Spleen (tissue), 11 donors: ENCODE measurements around the gene TTC23. TPM values are rescaled to one million over a fixed set of nuclear protein-coding genes. Genes with fewer than 3 reads are reported as not detected.
"Not testable (repeated sequence)": the region's sequence is repeated elsewhere in the genome, so short reads cannot be mapped to it uniquely, and the experiment has no call there.

Experiments used
- DNase-seq: peaks from one replicate; pipeline ENCODE4 v3.0.0-alpha.2; 2020
- H3K27ac ChIP-seq, 8 donors: fragments of 200-600 bp; sonication (generic) in 7 of 8; 1 replicate in 4 of 8; 2 replicates in 4 of 8; pipeline versions ENCODE4 v1.5.0 to v1.8.0; 2016 to 2021; ENCODE audit warnings: inconsistent platforms in 4 of 8, mild to moderate bottlenecking in 4 of 8, moderate library complexity in 1 of 8
- H3K27me3 ChIP-seq, 7 donors: fragments of 200-600 bp; sonication (generic) in 6 of 7; replicated peaks in 1 of 7; 1 replicate in 4 of 7; 2 replicates in 3 of 7; pipeline versions ENCODE4 v1.5.0 to v1.8.0; 2016 to 2021; ENCODE audit warnings: inconsistent platforms in 3 of 7, mild to moderate bottlenecking in 1 of 7
- H3K36me3 ChIP-seq, 6 donors: fragments of 200-600 bp; sonication (generic) in 5 of 6; 1 replicate in 4 of 6; 2 replicates in 2 of 6; pipeline versions ENCODE4 v1.5.0 to v1.8.0; 2016 to 2021; ENCODE audit warnings: inconsistent platforms in 2 of 6
- H3K4me1 ChIP-seq, 6 donors: fragments of 200-600 bp; sonication (generic) in 5 of 6; 1 replicate in 3 of 6; 2 replicates in 3 of 6; pipeline versions ENCODE4 v1.5.0 to v1.8.0; 2016 to 2021; ENCODE audit warnings: inconsistent platforms in 3 of 6
- H3K4me3 ChIP-seq, 8 donors: fragments of 200-600 bp; sonication (generic) in 7 of 8; 1 replicate in 4 of 8; 2 replicates in 4 of 8; pipeline versions ENCODE4 v1.5.0 to v1.8.0; 2016 to 2021; ENCODE audit warnings: inconsistent platforms in 4 of 8, mild to moderate bottlenecking in 4 of 8, moderate library complexity in 2 of 8
- H3K9me3 ChIP-seq, 8 donors: fragments of 200-600 bp; sonication (generic) in 7 of 8; 1 replicate in 4 of 8; 2 replicates in 4 of 8; pipeline versions ENCODE4 v1.5.0 to v1.8.0; 2016 to 2021; ENCODE audit warnings: inconsistent platforms in 4 of 8
- CTCF ChIP-seq, 11 experiments: fragments of 200-600 bp in 7 of 11; fragments of 450-650 bp in 4 of 11; sonication (generic) in 4 of 11; IDR thresholded peaks in 8 of 11; conservative IDR thresholded peaks in 3 of 11; 1 replicate in 7 of 11; 2 replicates in 4 of 11; pipeline versions ENCODE4 v1.4.0 to v1.8.0; 2016 to 2021; ENCODE audit warnings: antibody characterized with exemption in 11 of 11, inconsistent platforms in 4 of 11, mild to moderate bottlenecking in 1 of 11
- POLR2A ChIP-seq, 3 donors: fragments of 450-650 bp; IDR thresholded peaks; one replicate each; pipeline ENCODE4 v1.5.1; 2017; ENCODE audit warnings: antibody characterized with exemption in 3 of 3, mild to moderate bottlenecking in 1 of 3
- POLR2AphosphoS5 ChIP-seq, 3 donors: sonication (generic); formaldehyde crosslinking; IDR thresholded peaks; one replicate each; pipeline ENCODE4 v1.5.1; 2017; ENCODE audit warnings: antibody characterized with exemption in 3 of 3
- WGBS, 5 donors: extraction: QIAGEN DNeasy Blood & Tissue Kit in 3 of 5; methylation state at CpG; one replicate each; pipeline versions ENCODE4 v1.1.5 to v1.1.7; 2013 to 2018; 5-methylcytosine and 5-hydroxymethylcytosine counted together
- intact Hi-C: fragments of 100-400 bp; cut with DNase I; formaldehyde crosslinking; loops from one replicate; pipeline ENCODE4 v1.15.0; 2023; ENCODE audit warnings: low total_unique reads
- polyA plus RNA-seq, 3 donors: library from polyadenylated mRNA; stranded (reverse); fragments of 200-250 nt; gene quantifications; one replicate each; pipeline ENCODE4 v1.2.1, GENCODE V29; 2013
- total RNA-seq, 7 donors: library from RNA; depleted of rRNA in 3 of 7; stranded (reverse); fragments of >200 nt in 3 of 7; fragmentation: NEBNext Ultra II Directional in 4 of 7; extraction: Animal tissue kit (Norgen Biotek cat#: 25700) in 4 of 7; gene quantifications; one replicate each; pipeline versions ENCODE4 v1.1.0 to v1.2.1, GENCODE V29; 2016 to 2021
- donor health status: healthy with polysubstance abuse.
- donor health status: DM: no; HTN: no; CAD: no; lungs with moderate emphysema.
- donor health status: DM: no; HTN: no; CAD: no.
- donor health status: Bipolar disorder and iron deficiency.
- donor health status: healthy.
- donor health status: DM: no; HTN: no; CAD: no.
- donor health status: DM: yes; HTN: yes; CAD: no.

The TTC23 gene
- total and polyA plus RNA-seq, 10 donors = 3.6 to 17.0 (median 12.0) TPM

GRCh38 chr15:99201408-99202175, 47.8 kb downstream of the TTC23 start:
- no peak for TF ChIP-seq POLR2AphosphoS5 (IDR thresholded peaks at IDR 0.05)
- TF ChIP-seq POLR2A (IDR thresholded peaks at IDR 0.05) = no peak
- TF ChIP-seq CTCF (IDR thresholded peaks at IDR 0.05 in 8 of 11, conservative IDR thresholded peaks at IDR 0.05 in 3 of 11) = no peak
- Histone ChIP-seq H3K4me1 (no peaks in the 10 kb centered on the region), H3K9me3 (no peaks in the 10 kb centered on the region), H3K4me3 (no peak overlapping the region), H3K27ac (no peak overlapping the region), H3K36me3 (peaks cover 0 to 9% (median 0%) of the 10 kb centered on the region in 6 donors), H3K27me3 (no peaks in the 10 kb centered on the region)
- WGBS, 5 donors = 86 to 92% (median 88%) methylated on average over 6 of the region's 6 CpGs
- DNase-seq = no peak
- intact Hi-C loops = no loop called here

DNA sequence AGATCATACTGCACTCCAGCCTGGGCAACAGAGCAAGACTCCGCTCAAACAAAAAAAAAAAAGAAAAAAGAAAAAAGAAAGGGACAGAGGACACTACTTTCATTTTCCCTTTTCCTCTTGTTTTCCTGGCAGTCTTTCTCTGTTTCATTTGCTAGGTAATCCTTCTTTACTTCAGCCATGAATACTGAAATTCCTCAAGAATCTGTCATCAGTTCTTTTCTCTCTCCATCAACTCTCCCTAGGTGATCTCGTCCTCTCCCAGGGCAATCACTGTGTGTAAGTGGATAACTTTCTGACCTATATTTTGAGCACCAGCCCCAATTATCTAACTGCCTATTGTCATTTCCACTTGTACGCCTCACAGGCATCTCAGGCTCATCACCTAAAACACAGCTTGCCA, 51.5 kb downstream of the TTC23 start:
- H3K36me3 ChIP-seq = peaks cover 0 to 12% (median 0%) of the 10 kb centered on the region in 6 donors
- 92 to 98% (median 96%) methylated on average over 3 of the region's 3 CpGs for WGBS, 5 donors
- H3K4me1 ChIP-seq = no peaks in the 10 kb centered on the region

DNA sequence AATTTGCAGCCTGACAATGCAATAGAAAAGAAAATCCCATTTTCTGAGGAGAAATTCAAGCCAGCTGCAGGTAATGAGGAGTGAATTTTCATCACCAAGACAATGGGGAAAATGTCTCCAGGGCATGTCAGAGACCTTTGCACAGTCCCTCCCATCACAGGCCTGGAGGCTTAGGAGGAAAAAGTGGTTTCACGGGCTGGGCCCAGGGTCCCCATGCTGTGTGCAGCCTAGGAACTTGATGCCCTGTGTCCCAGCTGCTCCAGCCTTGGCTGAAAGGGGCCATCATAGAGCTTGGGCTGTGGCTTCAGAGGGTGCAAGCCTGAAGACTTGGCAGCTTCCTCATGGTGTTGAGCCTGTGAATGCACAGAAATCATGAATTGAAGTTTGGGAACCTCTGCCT, 57.2 kb downstream of the TTC23 start:
- H3K27me3 ChIP-seq, H3K4me3 ChIP-seq, intact Hi-C loops, DNase-seq, H3K4me1 ChIP-seq, H3K27ac ChIP-seq: not testable (repeated sequence)
- peaks cover 0 to 29% (median 0%) of the 10 kb centered on the region in 6 donors for H3K36me3 ChIP-seq
- 44 to 100% (median 96%) methylated on average over 1 of the region's 1 CpG for WGBS, 5 donors
- H3K9me3 ChIP-seq = peaks cover 0 to 17% (median 0%) of the 10 kb centered on the region in 8 donors

More for the DNA sequence above, 51.5 kb downstream of the TTC23 start:
- intact Hi-C loops = no loop called here
- no peak for TF ChIP-seq POLR2A (IDR thresholded peaks at IDR 0.05)
- no peak for TF ChIP-seq CTCF (IDR thresholded peaks at IDR 0.05 in 8 of 11, conservative IDR thresholded peaks at IDR 0.05 in 3 of 11)
- TF ChIP-seq POLR2AphosphoS5 (IDR thresholded peaks at IDR 0.05) = no peak
- no peak overlapping the region for H3K4me3 ChIP-seq
- no peak for DNase-seq
- no peaks in the 10 kb centered on the region for H3K27me3 ChIP-seq
- no peak overlapping the region for H3K27ac ChIP-seq
- no peaks in the 10 kb centered on the region for H3K9me3 ChIP-seq

DNA sequence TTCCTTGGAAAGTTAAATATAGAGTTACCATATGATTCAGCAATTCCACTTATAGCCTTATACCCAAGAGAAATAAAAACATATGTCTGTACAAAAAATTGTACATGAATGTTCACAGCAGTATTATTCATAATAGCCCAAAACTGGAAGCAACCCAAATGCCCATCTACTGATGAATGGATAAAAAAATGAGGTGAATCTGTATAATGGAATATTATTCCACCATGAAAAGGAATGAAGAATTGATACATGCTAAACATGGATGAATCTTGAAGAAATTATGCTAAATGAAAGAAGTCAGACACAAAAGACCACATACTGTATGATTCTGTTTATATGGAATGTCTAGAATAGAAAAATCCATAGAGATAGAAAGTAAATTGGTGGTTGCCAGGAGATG, 61.4 kb downstream of the TTC23 start:
- no peak overlapping the region for H3K27ac ChIP-seq
- H3K27me3 ChIP-seq = no peaks in the 10 kb centered on the region
- intact Hi-C loops = no loop called here
- no peaks in the 10 kb centered on the region for H3K4me1 ChIP-seq
- H3K9me3 ChIP-seq = peaks cover 0 to 17% (median 0%) of the 10 kb centered on the region in 8 donors
- TF ChIP-seq CTCF (IDR thresholded peaks at IDR 0.05 in 8 of 11, conservative IDR thresholded peaks at IDR 0.05 in 3 of 11) (no peak), POLR2A (IDR thresholded peaks at IDR 0.05) (no peak), POLR2AphosphoS5 (IDR thresholded peaks at IDR 0.05) (no peak)
- H3K36me3 ChIP-seq = peaks cover 0 to 33% (median 0%) of the 10 kb centered on the region in 6 donors
- no peak overlapping the region for H3K4me3 ChIP-seq
- no peak for DNase-seq
